Measurements from ENCODE around the gene C5AR2.
"Not testable (repeated sequence)": the region's sequence is repeated elsewhere in the genome, so short reads cannot be mapped to it uniquely, and the experiment has no call there.

The C5AR2 gene

GRCh38 chr19:47324502-47324901, 7.5 kb upstream of the C5AR2 start:
- no peak for DNase-seq

GRCh38 chr19:47330466-47330869, 1.5 kb upstream of the C5AR2 start:
- DNase-seq: no peak

GRCh38 chr19:47331490-47331889, 485 bp upstream of the C5AR2 start:
- no peak for DNase-seq

GRCh38 chr19:47336765-47337718, 5.1 kb downstream of the C5AR2 start:
- DNase-seq: peak; percentile 43

GRCh38 chr19:47339196-47339880, 7.4 kb downstream of the C5AR2 start:
- no peak for DNase-seq

GRCh38 chr19:47340477-47341208, 8.7 kb downstream of the C5AR2 start:
- no peak for DNase-seq

GRCh38 chr19:47341734-47342133, 9.8 kb downstream of the C5AR2 start:
- DNase-seq: no peak

GRCh38 chr19:47343194-47343802, 11.3 kb downstream of the C5AR2 start:
- no peak for DNase-seq

GRCh38 chr19:47344425-47344824, 12.4 kb downstream of the C5AR2 start:
- DNase-seq: no peak

GRCh38 chr19:47346024-47346423, 14.0 kb downstream of the C5AR2 start:
- not testable (repeated sequence) for DNase-seq

GRCh38 chr19:47348819-47349795, 17.1 kb downstream of the C5AR2 start, which contains the start of gene DHX34:
TSS of gene DHX34 (plus strand) at chr19:47349315. CDS start at chr19:47353031, 3,716 bp downstream.
- DNase-seq: peak; percentile 100

GRCh38 chr19:47350630-47351029, 18.7 kb downstream of the C5AR2 start:
- DNase-seq: no peak

GRCh38 chr19:47351548-47351947, 19.6 kb downstream of the C5AR2 start:
- peak; percentile 15 for DNase-seq

- no peak for DNase-seq
Observed at GRCh38 chr19:47352095-47352494, 20.1 kb downstream of the C5AR2 start.

GRCh38 chr19:47353307-47353712, 21.3 kb downstream of the C5AR2 start:
- DNase-seq: no peak

GRCh38 chr19:47356900-47357299, 24.9 kb downstream of the C5AR2 start:
- no peak for DNase-seq

GRCh38 chr19:47357788-47358680, 26.1 kb downstream of the C5AR2 start:
- no peak for DNase-seq

GRCh38 chr19:47358936-47359335, 27.0 kb downstream of the C5AR2 start:
- no peak for DNase-seq

GRCh38 chr19:47362321-47362720, 30.3 kb downstream of the C5AR2 start:
- no peak for DNase-seq

GRCh38 chr19:47363758-47364531, 32.0 kb downstream of the C5AR2 start:
- DNase-seq: no peak
